AG04449 (cell line): ENCODE data around the gene C16orf95.

Experiments
- CTCF ChIA-PET: fragments of 350-600 bp; formaldehyde crosslinking; extraction: SDS; loops from one replicate; lab custom pipeline; 2021; ENCODE audit warnings: antibody characterized with exemption; lab: Yijun Ruan, JAX
- POLR2A ChIA-PET: fragments of 400-600, 350-600 bp; formaldehyde crosslinking; extraction: SDS; loops from one replicate; lab custom pipeline; 2020; ENCODE audit warnings: antibody characterized with exemption, inconsistent platforms; lab: Yijun Ruan, JAX
- DNase-seq: peaks from one replicate; pipeline ENCODE4 v3.0.0-alpha.2; 2010; ENCODE audit warnings: low read depth, low spot score
- H3K4me3 ChIP-seq: 2 replicates; pipeline ENCODE4 v1.5.1; 2011; ENCODE audit warnings: low read depth, mild to moderate bottlenecking, control low read depth, low read length
- TF ChIP-seq, protein P1 (sequence below): IDR thresholded peaks from one replicate; pipeline ENCODE4 v1.5.1; 2011; ENCODE audit warnings: mild to moderate bottlenecking, moderate library complexity, low read length, control low read depth, inconsistent platforms; ENCODE audit not compliant: insufficient read depth; ENCODE audit errors: missing control alignments

C16orf95 gene

DNA sequence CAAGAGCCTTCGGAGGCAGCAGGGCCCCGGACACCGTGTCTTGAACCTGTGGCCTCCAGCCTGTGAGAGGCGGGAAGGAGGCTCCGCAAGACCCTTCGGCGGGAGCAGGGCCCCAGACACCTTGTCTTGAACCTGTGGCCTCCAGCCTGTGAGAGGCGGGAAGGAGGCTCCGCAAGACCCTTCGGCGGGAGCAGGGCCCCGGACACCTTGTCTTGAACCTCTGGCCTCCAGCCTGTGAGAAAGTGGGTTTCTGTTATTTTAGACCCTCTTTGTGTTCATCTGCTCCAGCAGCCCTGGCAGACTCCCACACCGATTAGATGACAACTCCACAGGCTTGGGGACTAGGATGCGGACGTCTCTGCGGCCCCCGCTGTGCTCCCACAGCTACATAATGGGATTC, 36.4 kb upstream of the C16orf95 start:
- no peak overlapping the region for H3K4me3 ChIP-seq
- TF ChIP-seq, protein P1, sequence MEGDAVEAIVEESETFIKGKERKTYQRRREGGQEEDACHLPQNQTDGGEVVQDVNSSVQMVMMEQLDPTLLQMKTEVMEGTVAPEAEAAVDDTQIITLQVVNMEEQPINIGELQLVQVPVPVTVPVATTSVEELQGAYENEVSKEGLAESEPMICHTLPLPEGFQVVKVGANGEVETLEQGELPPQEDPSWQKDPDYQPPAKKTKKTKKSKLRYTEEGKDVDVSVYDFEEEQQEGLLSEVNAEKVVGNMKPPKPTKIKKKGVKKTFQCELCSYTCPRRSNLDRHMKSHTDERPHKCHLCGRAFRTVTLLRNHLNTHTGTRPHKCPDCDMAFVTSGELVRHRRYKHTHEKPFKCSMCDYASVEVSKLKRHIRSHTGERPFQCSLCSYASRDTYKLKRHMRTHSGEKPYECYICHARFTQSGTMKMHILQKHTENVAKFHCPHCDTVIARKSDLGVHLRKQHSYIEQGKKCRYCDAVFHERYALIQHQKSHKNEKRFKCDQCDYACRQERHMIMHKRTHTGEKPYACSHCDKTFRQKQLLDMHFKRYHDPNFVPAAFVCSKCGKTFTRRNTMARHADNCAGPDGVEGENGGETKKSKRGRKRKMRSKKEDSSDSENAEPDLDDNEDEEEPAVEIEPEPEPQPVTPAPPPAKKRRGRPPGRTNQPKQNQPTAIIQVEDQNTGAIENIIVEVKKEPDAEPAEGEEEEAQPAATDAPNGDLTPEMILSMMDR: no peak
- CTCF ChIA-PET: no interaction called here
- DNase-seq: no peak
- POLR2A ChIA-PET: no interaction called here

DNA sequence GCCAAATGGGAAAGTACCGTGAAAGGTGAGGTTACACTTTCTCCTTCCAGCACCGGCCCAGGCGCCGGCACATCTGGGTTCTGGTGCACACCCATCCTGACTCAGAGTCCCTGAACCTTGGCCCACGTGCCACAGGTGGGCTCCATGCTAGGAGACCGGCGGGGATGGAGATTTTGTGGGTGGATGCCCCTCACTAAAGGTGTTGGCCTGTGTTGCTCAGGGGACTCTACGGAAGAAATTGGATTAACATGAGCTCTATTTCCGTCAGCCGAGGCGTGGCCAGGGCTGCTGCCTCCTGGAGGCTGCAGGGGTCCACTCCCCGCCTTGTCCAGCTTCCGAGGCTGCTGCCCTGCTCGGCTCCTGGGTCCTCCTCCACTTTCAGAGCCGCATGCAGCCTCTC, 35.6 kb upstream of the C16orf95 start:
- DNase-seq: no peak
- H3K4me3 ChIP-seq: no peak overlapping the region
- CTCF ChIA-PET: no interaction called here
- TF ChIP-seq, protein P1: no peak
- POLR2A ChIA-PET: no interaction called here

DNA sequence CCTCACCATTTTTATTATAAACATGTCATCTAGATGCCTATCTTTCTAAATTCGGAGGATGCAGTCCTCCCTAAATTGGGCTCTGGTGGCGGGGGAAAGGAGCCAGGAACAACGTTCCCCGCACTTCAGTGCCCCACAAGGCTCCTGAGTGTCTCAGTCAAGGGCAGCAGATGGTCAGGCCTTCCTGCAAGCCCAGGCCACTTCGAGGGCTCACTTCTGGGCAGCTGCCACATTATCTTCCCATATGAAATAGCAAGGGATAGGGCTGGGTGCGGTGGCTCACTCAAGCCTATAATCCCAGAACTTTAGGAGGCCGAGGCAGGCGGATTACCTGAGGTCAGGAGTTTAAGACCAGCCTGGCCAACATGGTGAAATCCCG, 34.1 kb upstream of the C16orf95 start:
- TF ChIP-seq, protein P1: no peak
- no peak overlapping the region for H3K4me3 ChIP-seq
- no peak for DNase-seq
- POLR2A ChIA-PET: no interaction called here
- CTCF ChIA-PET: interaction anchor here (0.7 kb wide), 1 partner anchor 34 kb away, joined by 4 read pairs; the partner anchor contains the start of gene C16orf95

DNA sequence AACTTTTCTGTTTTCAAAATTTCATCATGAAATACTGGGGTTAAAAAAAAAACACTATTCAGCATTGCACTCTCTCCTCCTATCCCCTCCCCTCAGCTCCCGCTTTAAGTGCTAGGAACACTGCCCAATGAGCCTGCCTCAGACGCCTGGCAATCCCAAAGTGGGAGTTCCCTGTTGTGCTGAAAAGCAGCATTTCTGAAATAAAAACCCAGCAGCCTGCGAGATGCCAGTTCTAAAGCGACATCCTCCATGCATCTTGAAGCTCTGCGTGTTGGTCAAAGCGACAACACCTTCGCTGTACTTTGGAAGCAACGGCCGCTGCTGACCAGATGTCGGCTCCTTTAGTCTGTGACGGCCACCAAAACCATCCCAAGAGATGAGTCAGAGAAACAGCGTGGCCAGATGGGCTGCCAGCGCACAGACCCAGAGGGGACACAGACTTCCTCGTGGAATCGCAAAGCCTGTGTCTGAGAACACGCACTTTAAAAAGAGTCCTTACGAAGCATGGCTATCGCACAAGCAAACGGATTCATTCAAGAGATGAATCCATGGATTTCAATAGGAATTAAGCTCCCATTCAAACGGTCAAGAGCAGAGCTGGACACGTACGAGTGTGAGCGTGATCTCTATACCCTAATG, 33.6 kb upstream of the C16orf95 start:
- POLR2A ChIA-PET: no interaction called here
- TF ChIP-seq, protein P1: no peak
- CTCF ChIA-PET: interaction anchor here (0.7 to 1.5 kb wide), 2 partner anchors 11 to 34 kb away, joined by 3 to 4 read pairs; partner anchors contain the start of gene C16orf95
- DNase-seq: no peak
- H3K4me3 ChIP-seq: no peak overlapping the region; the same call in 1 of the 2 replicates

DNA sequence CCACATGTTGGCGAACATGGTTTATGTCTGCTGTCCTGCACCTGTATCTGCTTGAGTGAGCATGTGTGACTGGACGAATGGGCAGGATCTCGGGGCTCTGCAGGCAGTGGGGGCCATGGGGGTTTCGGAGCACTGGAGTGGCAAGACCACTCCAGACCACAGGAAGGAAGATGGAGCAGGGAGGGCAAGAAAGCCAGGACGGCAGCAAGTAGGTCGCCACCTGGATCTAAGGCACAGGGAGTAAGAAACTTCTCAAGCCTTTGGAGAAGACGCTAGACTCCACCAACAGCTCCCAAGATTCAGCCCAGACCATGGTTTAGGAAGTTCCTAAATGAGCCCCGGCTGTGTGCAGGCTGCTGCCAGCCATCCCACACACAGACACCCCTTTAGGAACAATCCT, 32.8 kb upstream of the C16orf95 start:
- no peak for DNase-seq
- CTCF ChIA-PET: interaction anchor here (1.5 kb wide), 2 partner anchors 10 to 25 kb away, joined by 3 read pairs; no protein-coding TSS in a partner anchor
- POLR2A ChIA-PET: no interaction called here
- TF ChIP-seq, protein P1: no peak
- H3K4me3 ChIP-seq: no peak overlapping the region

DNA sequence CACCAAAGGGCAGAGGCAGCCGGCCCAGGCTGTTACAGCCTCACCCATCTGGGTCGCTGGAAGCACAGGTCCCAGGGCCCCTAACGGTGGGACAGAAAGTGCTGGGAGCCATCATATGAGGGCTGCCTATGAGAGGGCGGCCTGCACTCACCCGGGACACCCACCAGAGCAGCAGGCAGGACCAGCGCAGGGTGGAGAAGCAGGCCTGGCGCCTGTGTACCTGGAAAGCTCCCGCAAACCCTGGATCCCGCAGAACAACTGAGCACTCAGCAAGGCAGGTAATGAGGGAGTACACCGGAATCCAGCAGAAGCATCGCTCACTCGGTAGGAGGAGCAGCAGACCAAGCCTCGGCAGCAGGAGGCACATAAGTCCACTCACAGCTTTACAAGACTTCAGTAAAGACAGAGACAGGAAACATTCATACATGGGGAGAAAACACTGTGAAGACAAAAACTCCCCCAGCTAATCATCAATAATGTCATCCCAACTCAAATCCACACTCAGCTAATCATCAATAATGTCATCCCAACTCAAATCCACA, 31.5 kb upstream of the C16orf95 start:
- CTCF ChIA-PET: interaction anchor here (0.6 to 1.5 kb wide), 4 partner anchors 9 to 23 kb away, joined by 3 read pairs; no protein-coding TSS in a partner anchor
- DNase-seq: no peak
- POLR2A ChIA-PET: no interaction called here
- TF ChIP-seq, protein P1: no peak
- no peak overlapping the region for H3K4me3 ChIP-seq
